Naive B cell (primary cell): ENCODE measurements around the gene B9D1. TPM values are rescaled to one million over a fixed set of nuclear protein-coding genes. Genes with fewer than 3 reads are reported as not detected.
A peak's percentile ranks its signal among the peaks of the same experiment; 100 is the strongest.

Source experiments
- ATAC-seq, 2 donors: fragments of 150-1000 bp; cut with Tn5 transposase; 2 replicates each; pipeline ENCODE4 v1.10.0; 2021; ENCODE audit warnings: low read depth in 2 of 2, mild to moderate bottlenecking in 2 of 2, moderate library complexity in 2 of 2
- DNase-seq: peaks from one replicate; pipeline ENCODE4 v3.0.0; 2022
- H3K27ac Mint-ChIP-seq, 6 donors: one replicate each; pipeline ENCODE4 v1.8.0; 2020 to 2022; ENCODE audit warnings: mild to moderate bottlenecking in 6 of 6, mixed read lengths in 6 of 6, moderate library complexity in 5 of 6, inconsistent platforms in 2 of 6
- H3K27me3 Mint-ChIP-seq, 3 donors: one replicate each; pipeline ENCODE4 v1.8.0; 2021 to 2022; ENCODE audit warnings: mixed read lengths in 3 of 3, mild to moderate bottlenecking in 1 of 3
- H3K36me3 Mint-ChIP-seq, 2 donors: one replicate each; pipeline ENCODE4 v1.8.0; 2020 to 2022; ENCODE audit warnings: mixed read lengths in 2 of 2, inconsistent platforms in 1 of 2, mild to moderate bottlenecking in 1 of 2
- H3K4me1 Mint-ChIP-seq, 3 donors: one replicate each; pipeline ENCODE4 v1.8.0; 2020 to 2022; ENCODE audit warnings: mixed read lengths in 3 of 3, inconsistent platforms in 1 of 3, mild to moderate bottlenecking in 1 of 3, moderate library complexity in 1 of 3
- H3K4me3 Mint-ChIP-seq, 8 donors: one replicate each; pipeline ENCODE4 v1.8.0; 2020 to 2022; ENCODE audit warnings: mild to moderate bottlenecking in 8 of 8, mixed read lengths in 8 of 8, moderate library complexity in 8 of 8, inconsistent platforms in 2 of 8
- H3K9me3 Mint-ChIP-seq, 7 donors: one replicate each; pipeline ENCODE4 v1.8.0; 2020 to 2022; ENCODE audit warnings: mixed read lengths in 7 of 7, mild to moderate bottlenecking in 5 of 7, inconsistent platforms in 2 of 7, moderate library complexity in 1 of 7
- polyA plus RNA-seq, 6 donors: library from polyadenylated mRNA; unstranded; fragments of 300-500 nt; fragmentation: Illumina TruSeq; gene quantifications; one replicate each; pipeline ENCODE4 v1.2.3, GENCODE V29; 2021; ENCODE audit warnings: low read depth in 6 of 6

B9D1 gene
- polyA plus RNA-seq, 6 donors from 2014 or later: 1.2 to 4.1 (median 1.6) TPM

DNA sequence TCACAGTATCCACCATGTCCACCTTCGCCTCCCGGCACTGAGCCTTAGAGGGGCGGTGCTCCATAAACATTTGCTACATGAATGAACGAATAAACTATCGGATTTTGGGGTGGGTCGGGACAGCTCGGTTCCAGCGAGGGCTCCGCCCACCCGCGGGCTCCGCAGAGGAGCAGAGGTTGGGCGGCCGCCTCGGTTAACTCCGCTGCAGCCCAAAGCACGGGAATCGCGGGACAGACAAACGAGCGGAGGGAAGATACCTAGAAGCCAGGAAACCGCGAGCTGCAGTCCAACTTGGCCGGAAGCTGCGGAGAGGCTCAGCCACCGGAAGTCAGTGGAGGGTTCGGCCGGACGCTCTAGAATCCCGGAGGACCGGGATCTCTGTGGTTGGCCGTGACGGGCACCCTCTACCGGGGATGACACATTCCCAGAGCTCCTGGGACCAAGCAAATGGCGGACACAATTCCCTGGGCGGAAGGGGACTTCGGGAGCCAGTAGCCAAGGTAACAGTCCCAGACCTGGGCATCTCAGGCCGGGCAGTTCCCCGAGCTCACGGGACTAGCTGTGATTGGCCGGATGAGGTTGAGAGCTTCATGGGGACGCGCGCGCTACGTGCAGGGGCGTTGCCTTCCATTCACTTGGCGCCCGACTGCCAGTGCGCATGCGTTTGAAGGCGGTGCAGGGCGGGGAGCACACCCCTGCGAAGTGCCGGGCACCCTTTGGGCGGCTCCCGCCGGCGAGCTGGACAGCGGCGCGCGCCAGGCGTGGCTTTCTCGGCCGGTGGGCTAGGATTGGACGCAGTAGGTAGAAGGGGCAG, 15.3 kb upstream of the B9D1 start:
- H3K27ac Mint-ChIP-seq: peak overlapping the region; percentile 97 to 100 (median 99)
- DNase-seq (peak; percentile 99), ATAC-seq (peak; percentile 88 to 92)
- no peaks in the 10 kb centered on the region for H3K27me3 Mint-ChIP-seq
- H3K36me3 Mint-ChIP-seq: peaks cover 0 to 10% of the 10 kb centered on the region in 2 donors
- H3K9me3 Mint-ChIP-seq: no peaks in the 10 kb centered on the region
- peak overlapping the region; percentile 95 to 100 (median 100) for H3K4me3 Mint-ChIP-seq
- peaks cover 10 to 37% (median 19%) of the 10 kb centered on the region in 3 donors for H3K4me1 Mint-ChIP-seq

DNA sequence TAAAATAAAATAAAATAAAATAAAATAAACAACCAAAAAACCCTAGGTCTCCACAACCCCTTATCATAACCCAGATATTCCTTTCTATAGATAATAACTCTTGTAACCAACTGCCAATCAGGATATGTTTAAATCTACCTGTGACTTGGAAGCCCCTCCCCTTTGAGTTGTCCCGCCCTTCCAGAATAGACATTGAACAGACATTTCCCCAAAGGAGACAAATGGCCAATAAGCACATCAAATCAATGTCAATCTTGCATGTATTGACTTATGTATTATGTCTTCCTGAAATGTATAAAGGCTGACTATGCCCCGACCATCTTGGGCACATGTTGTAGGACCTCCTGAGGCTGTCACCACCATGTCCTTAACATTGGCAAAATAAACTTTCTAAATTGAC, 14.3 kb upstream of the B9D1 start:
- no peak for ATAC-seq
- Mint-ChIP-seq H3K36me3 (peaks cover 0 to 10% of the 10 kb centered on the region in 2 donors), H3K27ac (peak overlapping the region in 5 of 6 donors; percentile 66 to 99 (median 98)), H3K27me3 (no peaks in the 10 kb centered on the region), H3K4me3 (peak overlapping the region; percentile 95 to 100 (median 100)), H3K4me1 (peaks cover 16 to 46% (median 21%) of the 10 kb centered on the region in 3 donors), H3K9me3 (no peaks in the 10 kb centered on the region)
- DNase-seq: no peak

GRCh38 chr17:19375732-19376131, 13.2 kb upstream of the B9D1 start:
- Mint-ChIP-seq H3K4me1 (peaks cover 24 to 53% (median 32%) of the 10 kb centered on the region in 3 donors), H3K9me3 (no peaks in the 10 kb centered on the region), H3K36me3 (peaks cover 0 to 5% of the 10 kb centered on the region in 2 donors), H3K4me3 (peak overlapping the region in 4 of 8 donors; percentile 20 to 82 (median 53)), H3K27ac (peak overlapping the region in 1 of 6 donors; percentile 49), H3K27me3 (no peaks in the 10 kb centered on the region)
- DNase-seq: no peak
- ATAC-seq: no peak

DNA sequence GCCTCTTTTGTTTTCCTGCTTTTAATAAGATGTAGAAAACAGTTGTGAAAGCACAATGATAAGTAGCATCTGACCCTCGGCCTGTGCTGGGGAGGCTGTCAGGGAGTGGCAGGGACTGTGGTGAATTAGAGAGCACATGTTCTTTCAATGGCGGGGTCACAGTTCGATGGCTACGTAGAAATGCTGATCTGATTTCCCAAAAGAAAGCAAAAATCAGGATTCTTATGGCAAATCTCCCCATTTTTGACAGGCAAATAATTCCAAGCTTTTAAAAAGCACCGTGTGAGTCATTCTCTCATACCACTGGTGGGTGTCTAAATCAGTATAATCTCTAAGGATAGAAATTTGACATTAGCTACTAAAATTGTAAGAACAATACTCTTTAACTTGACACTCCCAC, 11.6 kb upstream of the B9D1 start:
- peak overlapping the region in 1 of 8 donors; percentile 73 for H3K4me3 Mint-ChIP-seq
- no peaks in the 10 kb centered on the region for H3K36me3 Mint-ChIP-seq
- H3K9me3 Mint-ChIP-seq: no peaks in the 10 kb centered on the region
- H3K27ac Mint-ChIP-seq: no peak overlapping the region
- H3K4me1 Mint-ChIP-seq: peaks cover 37 to 61% (median 47%) of the 10 kb centered on the region in 3 donors
- ATAC-seq: no peak
- no peak for DNase-seq
- H3K27me3 Mint-ChIP-seq: no peaks in the 10 kb centered on the region

DNA sequence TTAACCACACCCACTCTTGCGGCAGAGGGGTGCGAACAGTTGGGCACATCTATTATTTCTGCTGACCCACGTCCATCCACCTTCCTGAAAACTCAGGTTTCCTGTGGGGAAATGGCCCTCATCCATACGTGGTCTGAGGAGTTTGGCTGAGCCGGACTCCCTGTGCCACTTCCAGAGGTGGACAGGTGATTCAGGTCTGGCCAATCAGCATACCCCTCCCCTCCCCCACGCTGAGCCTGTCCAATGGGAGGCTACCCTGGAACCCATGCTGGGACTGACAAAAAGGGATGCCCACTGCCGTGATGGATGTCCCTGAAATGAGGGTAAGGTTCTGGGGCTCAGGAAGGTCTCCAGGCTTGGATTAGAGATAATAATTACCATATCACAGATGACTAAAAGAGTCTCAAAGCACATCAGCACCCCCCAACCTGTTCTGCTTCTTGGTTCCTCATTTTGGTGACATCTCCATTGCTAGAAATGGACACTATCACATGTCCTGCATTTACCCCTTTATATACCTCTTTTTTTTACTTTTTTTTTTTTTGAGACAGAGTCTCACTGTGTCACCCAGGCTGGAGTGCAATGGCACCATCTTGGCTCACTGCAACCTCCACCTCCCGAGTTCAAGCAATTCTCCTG, 10.5 kb upstream of the B9D1 start:
- H3K27me3 Mint-ChIP-seq: no peaks in the 10 kb centered on the region
- H3K4me1 Mint-ChIP-seq: peaks cover 41 to 56% (median 52%) of the 10 kb centered on the region in 3 donors
- H3K9me3 Mint-ChIP-seq: no peaks in the 10 kb centered on the region
- no peak for DNase-seq
- ATAC-seq: no peak
- H3K4me3 Mint-ChIP-seq: peak overlapping the region in 3 of 8 donors; percentile 24 to 45 (median 25)
- H3K36me3 Mint-ChIP-seq: no peaks in the 10 kb centered on the region
- no peak overlapping the region for H3K27ac Mint-ChIP-seq

DNA sequence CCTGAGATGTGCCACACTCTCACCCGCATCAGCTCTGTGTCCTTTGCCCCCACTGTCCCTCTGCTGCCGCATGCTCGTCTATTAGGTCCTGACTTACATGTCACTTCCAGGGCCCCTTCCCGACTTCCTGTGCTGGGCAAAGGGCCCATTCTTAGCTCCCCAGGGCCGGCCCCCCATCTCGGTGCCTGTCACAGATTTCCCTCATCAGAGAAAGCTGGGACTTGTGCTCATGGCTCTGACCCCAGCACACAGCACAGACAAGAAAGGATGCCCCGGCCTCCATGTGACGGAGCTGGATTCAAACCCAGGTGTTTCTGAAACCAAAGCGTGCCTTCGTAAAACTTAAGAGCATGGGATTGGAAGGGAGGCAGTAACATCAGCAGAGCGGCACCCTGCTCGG, 9.9 kb upstream of the B9D1 start:
- Mint-ChIP-seq H3K4me1 (peaks cover 41 to 53% (median 52%) of the 10 kb centered on the region in 3 donors), H3K27ac (peak overlapping the region in 1 of 6 donors; percentile 65), H3K4me3 (peak overlapping the region in 4 of 8 donors; percentile 37 to 71 (median 43)), H3K27me3 (no peaks in the 10 kb centered on the region), H3K36me3 (no peaks in the 10 kb centered on the region), H3K9me3 (no peaks in the 10 kb centered on the region)
- DNase-seq (no peak), ATAC-seq (no peak)

- Mint-ChIP-seq H3K36me3 (no peaks in the 10 kb centered on the region), H3K27ac (peak overlapping the region in 1 of 6 donors; percentile 32), H3K9me3 (no peaks in the 10 kb centered on the region), H3K4me1 (peaks cover 39 to 49% (median 48%) of the 10 kb centered on the region in 3 donors), H3K27me3 (no peaks in the 10 kb centered on the region), H3K4me3 (peak overlapping the region in 3 of 8 donors; percentile 47 to 81 (median 50))
- ATAC-seq (no peak), DNase-seq (no peak)
Observed at GRCh38 chr17:19372011-19372370, 9.5 kb upstream of the B9D1 start.

DNA sequence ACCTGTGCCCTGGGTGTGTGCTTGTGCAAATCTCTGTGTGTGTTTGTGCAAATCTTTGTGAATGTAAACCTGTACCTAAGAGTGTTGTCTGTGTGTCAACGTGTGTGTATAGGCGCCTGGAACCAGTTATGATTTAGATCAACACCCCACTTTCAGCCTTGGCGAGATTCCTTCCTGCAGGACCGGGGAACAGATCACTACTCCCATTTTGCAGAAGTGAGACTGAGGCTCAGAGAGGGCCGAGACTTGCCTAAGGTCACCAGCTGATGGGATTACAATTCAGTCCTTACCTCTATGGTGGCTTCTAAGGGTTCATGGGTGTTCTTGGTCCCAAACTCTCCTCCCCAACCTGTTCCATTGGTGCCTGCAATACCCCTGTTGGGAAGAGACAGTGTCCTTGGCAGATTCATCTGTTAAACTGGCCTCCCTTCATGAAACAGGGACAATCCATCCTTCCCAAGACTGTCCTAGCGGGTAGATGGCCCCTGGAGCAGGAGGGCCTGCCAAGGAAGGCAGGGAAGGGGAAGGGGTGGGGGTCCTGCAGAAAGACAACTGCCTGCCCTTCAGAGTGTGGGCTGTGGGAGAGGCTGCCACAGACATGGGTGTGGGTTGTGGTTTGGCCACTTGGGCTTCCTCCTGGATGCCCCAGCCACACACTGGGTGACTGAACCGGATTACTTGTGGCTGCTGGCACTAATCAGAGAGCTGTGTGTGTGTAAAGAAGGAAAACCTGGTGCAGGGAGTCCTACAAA, 8.9 kb upstream of the B9D1 start:
- peak overlapping the region in 7 of 8 donors; percentile 42 to 84 (median 76) for H3K4me3 Mint-ChIP-seq
- no peak for DNase-seq
- peak overlapping the region in 4 of 6 donors; percentile 32 to 97 (median 88) for H3K27ac Mint-ChIP-seq
- H3K27me3 Mint-ChIP-seq: no peaks in the 10 kb centered on the region
- no peaks in the 10 kb centered on the region for H3K36me3 Mint-ChIP-seq
- ATAC-seq: no peak
- H3K9me3 Mint-ChIP-seq: no peaks in the 10 kb centered on the region
- peaks cover 35 to 45% (median 45%) of the 10 kb centered on the region in 3 donors for H3K4me1 Mint-ChIP-seq

GRCh38 chr17:19370493-19370960, 8.0 kb upstream of the B9D1 start:
- H3K4me3 Mint-ChIP-seq: peak overlapping the region; percentile 28 to 89 (median 82)
- peak; percentile 57 to 62 for ATAC-seq
- H3K36me3 Mint-ChIP-seq: no peaks in the 10 kb centered on the region
- H3K27me3 Mint-ChIP-seq: peaks cover 0 to 8% (median 0%) of the 10 kb centered on the region in 3 donors
- H3K9me3 Mint-ChIP-seq: peaks cover 0 to under 1% (median 0%) of the 10 kb centered on the region in 7 donors
- peak; percentile 47 for DNase-seq
- H3K27ac Mint-ChIP-seq: peak overlapping the region in 5 of 6 donors; percentile 60 to 97 (median 89)
- H3K4me1 Mint-ChIP-seq: peaks cover 31 to 42% (median 38%) of the 10 kb centered on the region in 3 donors

DNA sequence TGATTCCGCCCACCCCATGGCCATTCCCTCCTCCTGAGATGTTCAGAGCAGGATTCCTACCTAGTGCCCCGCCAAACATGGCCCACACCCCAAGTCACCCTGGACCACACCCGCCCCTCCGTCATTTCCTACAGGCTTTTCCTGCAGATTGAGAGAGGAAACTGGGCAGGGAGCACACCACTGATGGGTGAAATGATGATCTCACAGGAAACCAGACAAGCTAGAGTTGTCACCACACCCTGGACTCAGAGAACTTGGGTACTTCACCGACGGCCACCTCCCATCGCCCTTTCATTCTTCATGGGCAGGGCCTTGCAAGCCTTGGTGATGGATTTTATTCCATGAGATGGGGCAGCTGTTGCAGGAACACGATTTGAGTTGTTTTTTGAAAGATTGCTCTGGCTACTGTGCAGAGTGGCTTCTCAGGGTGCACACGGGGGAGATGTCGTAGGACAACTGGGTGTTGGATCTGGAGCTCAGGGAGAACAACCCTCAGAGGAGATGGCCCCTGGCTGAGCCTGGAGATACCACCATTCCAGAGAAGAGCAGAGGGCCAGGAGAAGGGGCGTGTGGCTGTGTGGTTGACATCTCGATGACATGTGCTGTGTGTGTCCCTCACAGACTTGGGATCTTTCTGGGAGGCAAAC, 7.4 kb upstream of the B9D1 start:
- peak overlapping the region; percentile 28 to 89 (median 82) for H3K4me3 Mint-ChIP-seq
- H3K27ac Mint-ChIP-seq: peak overlapping the region in 5 of 6 donors; percentile 60 to 97 (median 89)
- H3K27me3 Mint-ChIP-seq: peaks cover 0 to 8% (median 0%) of the 10 kb centered on the region in 3 donors
- H3K4me1 Mint-ChIP-seq: peaks cover 31 to 42% (median 38%) of the 10 kb centered on the region in 3 donors
- DNase-seq (peak; percentile 45), ATAC-seq (peak; percentile 65)
- peaks cover 0 to 1% (median 0%) of the 10 kb centered on the region in 7 donors for H3K9me3 Mint-ChIP-seq
- H3K36me3 Mint-ChIP-seq: no peaks in the 10 kb centered on the region

- no peak for ATAC-seq
Observed at GRCh38 chr17:19369107-19369778, 6.7 kb upstream of the B9D1 start.

GRCh38 chr17:19368229-19368628, 5.7 kb upstream of the B9D1 start:
- H3K27me3 Mint-ChIP-seq: peaks cover 0 to 8% (median 0%) of the 10 kb centered on the region in 3 donors
- peaks cover 0 to 1% (median 0%) of the 10 kb centered on the region in 7 donors for H3K9me3 Mint-ChIP-seq
- peak overlapping the region in 1 of 8 donors; percentile 81 for H3K4me3 Mint-ChIP-seq
- no peak for ATAC-seq
- DNase-seq: no peak
- no peaks in the 10 kb centered on the region for H3K36me3 Mint-ChIP-seq
- peaks cover 34 to 41% (median 35%) of the 10 kb centered on the region in 3 donors for H3K4me1 Mint-ChIP-seq
- peak overlapping the region in 2 of 6 donors; percentile 60 to 87 for H3K27ac Mint-ChIP-seq

More at GRCh38 chr17:19369107-19369778, 6.7 kb upstream of the B9D1 start:
- DNase-seq: no peak
- H3K36me3 Mint-ChIP-seq: no peaks in the 10 kb centered on the region
- peaks cover 0 to 1% (median 0%) of the 10 kb centered on the region in 7 donors for H3K9me3 Mint-ChIP-seq
- peaks cover 31 to 42% (median 38%) of the 10 kb centered on the region in 3 donors for H3K4me1 Mint-ChIP-seq
- peaks cover 0 to 8% (median 0%) of the 10 kb centered on the region in 3 donors for H3K27me3 Mint-ChIP-seq
- H3K27ac Mint-ChIP-seq: peak overlapping the region in 5 of 6 donors; percentile 27 to 97 (median 87)
- peak overlapping the region in 7 of 8 donors; percentile 3 to 84 (median 57) for H3K4me3 Mint-ChIP-seq
